ENCODE data around the gene FGF5.
"Not testable (repeated sequence)": the region's sequence is repeated elsewhere in the genome, so short reads cannot be mapped to it uniquely, and the experiment has no call there.

Gene FGF5

DNA sequence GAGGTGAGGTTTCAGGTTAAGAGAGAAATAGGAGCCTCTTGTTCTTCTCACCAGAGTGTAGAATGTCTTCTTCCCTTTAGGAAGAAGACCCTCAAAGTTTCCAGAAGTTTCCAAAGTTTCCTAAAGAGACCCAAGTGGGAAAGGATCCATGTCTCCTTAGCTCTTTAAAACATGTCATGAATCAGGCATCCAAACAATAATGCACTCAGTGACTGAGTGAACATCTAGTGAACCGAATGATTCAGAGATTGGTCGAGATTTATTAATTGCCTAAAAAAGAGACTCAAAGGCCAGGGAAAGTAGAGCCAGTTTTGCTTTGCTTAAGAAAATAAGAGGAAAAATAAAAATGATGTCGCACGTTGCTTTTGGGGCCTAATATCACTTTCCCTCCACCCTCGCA is 29.4 kb downstream of the FGF5 start:
- DNase-seq (ENCODE audit: low spot score): no peak

- no peak for DNase-seq (ENCODE audit: low spot score)
Measured at GRCh38 chr4:80301884-80302283, 35.4 kb downstream of the FGF5 start.

DNA sequence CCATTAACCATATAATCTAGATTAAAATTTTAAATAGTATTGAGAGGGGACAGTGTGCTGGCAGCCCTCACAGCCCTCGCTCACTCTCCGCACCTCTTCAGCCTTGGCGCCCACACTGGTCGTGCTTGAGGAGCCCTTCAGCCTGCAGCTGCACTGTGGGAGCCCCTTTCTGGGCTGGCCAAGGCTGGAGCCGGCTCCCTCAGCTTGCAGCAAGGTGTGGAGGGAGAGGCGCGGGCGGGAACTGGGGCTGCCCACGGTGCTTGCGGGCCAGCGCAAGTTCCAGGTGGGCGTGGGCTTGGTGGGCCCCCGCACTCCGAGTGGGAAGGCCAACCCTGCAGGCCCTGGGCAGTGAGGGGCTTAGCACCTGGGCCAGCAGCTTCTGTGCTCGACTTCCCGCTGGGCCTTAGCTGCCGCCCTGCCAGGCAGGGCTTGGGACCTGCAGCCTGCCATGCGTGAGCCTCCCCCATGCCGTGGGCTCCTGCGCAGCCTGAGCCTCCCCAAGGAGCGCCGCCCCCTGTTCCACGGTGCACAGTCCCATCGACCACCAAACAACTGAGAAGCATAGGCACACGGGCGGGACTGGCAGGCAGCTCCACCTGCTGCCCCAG is 36.3 kb downstream of the FGF5 start:
- DNase-seq (ENCODE audit: low spot score): no peak

DNA sequence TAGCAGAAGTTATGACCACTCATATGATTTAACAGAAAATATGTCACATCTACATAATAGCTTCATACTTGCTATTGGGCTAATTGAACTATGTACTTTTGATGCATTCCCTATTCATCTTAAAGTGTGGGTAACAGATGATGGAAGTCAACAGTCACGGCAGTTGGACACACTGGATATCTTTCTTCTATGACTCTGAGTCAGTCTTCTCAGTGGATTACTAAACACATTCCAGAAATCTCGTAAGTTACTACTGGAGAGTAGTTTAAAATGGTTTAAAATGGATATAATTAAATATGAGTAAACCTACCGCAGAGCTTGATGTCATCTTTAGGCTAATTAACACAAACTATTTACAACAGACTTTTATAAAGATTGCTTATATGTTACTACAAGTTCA is 39.0 kb downstream of the FGF5 start:
- no peak for DNase-seq (ENCODE audit: low spot score)

DNA sequence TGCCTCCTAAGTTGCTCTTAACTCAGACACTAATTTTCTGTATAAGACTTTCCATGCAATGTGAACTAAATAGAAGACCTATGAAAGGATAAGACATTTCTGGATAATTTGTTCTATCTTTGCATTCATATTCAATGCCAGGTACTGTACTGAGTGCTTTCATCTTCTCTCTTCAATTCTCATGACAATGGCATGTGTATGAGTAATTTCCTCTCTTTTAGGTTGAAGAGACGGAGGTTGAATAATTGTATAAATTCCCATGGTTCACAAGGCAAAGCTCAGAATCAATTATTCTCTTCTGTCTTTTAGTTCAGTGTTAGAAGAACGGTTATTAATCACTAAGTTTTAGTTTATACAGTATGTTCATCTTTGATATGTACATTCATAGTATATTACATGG is 39.8 kb downstream of the FGF5 start:
- DNase-seq (ENCODE audit: low spot score): no peak

DNA sequence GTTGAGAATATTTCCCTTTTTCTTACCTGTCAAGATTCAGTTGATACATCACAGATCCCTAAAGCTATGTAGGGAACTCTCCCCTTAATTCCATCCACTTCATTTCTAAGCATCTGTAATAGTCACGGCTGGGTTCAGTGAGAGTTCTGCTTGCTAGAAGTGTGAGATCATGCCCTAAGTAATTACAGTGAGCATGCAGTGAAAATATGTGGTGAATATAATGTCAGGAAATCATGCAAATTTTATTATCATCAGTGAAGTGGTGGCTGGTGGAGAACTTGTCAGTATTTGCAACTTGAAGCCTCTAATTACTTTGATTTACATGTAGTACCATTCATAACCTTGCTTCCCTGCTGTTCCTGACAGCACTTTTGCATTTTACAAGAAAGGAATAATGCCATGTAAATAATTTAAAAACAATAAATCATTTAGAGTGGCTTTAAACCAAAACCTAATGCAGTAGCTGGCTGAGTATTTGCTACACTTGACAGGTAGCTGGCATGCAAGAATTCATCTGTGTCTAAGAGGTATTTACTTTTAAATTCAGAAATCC is 40.8 kb downstream of the FGF5 start:
- DNase-seq (ENCODE audit: low spot score): no peak

DNA sequence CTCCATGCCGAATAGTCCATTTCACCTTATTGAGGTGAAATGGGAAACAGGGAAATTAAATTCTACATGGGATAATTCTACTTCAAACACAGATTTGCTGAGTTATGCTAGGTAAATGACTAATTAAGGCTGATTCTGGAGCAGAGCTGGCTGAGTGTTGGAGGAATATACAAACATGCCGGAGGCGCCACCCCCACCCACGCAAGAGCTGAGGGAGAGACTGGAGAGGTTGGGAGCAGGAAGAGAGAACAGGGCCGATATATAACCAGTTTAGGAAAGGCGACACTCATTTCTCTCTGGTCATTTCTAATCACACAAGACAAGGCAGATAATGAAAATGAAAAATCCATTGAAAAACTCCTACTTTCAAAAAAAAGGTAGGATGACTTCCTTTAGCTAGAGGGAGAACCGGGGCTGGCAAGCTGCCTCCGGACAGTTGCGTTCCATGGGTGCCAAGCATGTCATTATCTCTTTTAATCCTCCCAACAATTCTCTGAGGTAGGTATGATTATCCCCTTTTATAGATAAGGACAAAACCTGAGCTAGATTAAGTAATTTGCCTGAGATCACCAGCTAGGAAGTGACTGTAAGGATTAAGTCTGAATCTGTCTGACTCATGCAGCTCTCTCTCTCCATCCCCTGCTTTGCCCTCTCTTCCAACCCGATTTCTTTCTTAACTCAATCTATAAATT is 41.5 kb downstream of the FGF5 start:
- no peak for DNase-seq (ENCODE audit: low spot score)

- DNase-seq (ENCODE audit: low spot score): no peak
Measured at GRCh38 chr4:80308466-80308822, 42.0 kb downstream of the FGF5 start.

- DNase-seq (ENCODE audit: low spot score): no peak
Measured at GRCh38 chr4:80309294-80310004, 43.0 kb downstream of the FGF5 start.

DNA sequence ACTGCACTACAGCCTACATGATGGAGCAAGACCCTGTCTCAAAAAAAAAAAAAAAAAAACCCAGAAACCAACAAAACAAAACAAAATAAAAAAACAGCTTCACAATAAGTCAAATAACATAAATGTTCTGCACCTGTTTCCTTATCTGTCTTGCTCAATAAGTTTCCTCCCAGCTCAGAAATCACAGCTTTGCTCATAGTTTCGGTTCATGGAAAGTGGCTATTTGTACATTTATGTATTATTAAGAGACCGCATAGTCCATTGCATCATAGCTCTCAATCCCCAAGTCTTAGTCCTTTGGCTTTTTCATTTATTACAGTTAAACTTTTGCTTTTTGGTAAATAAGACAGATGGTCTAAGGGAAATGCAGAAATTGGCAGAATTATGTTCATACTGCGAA is 44.7 kb downstream of the FGF5 start:
- no peak for DNase-seq (ENCODE audit: low spot score)

DNA sequence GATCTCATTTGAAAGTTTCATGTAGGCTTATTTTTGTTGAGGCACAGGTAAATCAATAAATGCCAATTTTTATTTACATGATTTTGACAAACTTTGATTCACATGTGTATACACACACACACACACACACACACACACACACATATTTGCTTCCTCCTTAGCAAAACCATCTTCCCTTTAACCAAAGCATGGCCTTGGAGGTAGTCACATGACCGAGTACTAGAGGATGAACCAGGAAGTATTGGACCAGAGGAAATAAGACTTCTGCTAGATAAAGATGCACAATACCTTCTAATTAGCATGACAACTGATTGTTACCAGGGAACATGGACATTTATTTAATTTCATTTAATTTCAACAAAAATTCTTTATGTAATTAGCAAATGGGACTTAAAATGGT is 45.7 kb downstream of the FGF5 start:
- no peak for DNase-seq (ENCODE audit: low spot score)

DNA sequence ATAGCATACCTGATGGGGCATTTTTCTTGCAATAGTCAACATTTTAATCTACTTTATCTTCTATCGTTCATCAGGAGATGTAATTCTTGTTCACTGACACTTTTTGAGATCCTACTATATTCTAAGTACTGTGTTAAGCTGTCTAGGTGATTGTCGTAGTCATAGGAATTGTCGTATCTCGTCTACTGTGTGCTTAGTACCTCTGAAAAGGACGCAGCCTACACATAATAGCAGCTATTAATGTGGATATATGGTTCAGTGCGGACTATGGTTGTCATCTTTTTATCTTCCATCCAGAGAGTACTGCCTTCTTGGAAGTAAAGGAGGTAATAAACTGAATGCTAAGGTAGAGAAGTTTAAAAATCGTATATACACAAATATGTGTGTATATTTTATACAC is 47.2 kb downstream of the FGF5 start:
- no peak for DNase-seq (ENCODE audit: low spot score)

- DNase-seq (ENCODE audit: low spot score): not testable (repeated sequence)
Measured at GRCh38 chr4:80315848-80316247, 49.4 kb downstream of the FGF5 start.

DNA sequence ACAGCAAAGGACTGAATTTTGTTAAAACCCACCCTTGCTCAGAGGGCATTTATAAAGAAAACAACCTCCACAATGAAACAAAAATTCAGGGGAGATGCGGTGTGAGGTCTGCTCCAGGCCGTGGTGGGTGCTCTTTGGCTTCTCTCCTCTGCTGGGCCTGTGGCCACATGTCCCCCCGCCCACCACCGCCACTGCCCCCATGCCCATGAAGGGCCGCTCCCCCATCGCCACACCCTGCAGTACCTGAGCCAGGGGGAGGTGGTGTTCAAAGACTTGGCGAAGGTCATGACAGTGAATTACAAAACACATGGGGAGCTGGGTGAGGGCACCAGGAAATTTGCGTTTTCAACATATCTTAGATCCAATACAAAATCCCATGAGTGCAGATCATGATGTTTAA is 54.9 kb downstream of the FGF5 start:
- no peak for DNase-seq (ENCODE audit: low spot score)

- DNase-seq (ENCODE audit: low spot score): no peak
Measured at GRCh38 chr4:80321776-80322175, 55.3 kb downstream of the FGF5 start.

DNA sequence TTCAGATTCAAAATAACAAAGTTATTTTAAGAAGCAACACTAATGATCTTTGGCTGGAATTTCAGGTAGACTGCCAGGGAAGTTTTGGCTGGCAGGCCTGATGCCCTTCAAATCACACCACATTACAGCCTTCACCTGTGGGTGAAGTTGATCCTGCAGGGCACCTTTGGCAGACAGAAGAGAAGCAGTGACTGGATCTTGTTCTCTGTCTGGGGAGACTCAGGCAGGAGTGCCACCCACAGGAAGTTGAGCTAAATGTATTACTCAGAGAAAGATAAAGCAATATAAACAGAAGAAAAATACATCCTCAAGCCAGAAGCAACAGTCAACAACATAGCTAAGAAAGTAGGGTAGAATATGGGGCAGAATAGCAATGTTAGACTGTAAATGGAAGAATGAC is 56.3 kb downstream of the FGF5 start:
- DNase-seq (ENCODE audit: low spot score): no peak

GRCh38 chr4:80324171-80324570 is 57.7 kb downstream of the FGF5 start:
- no peak for DNase-seq (ENCODE audit: low spot score)

- no peak for DNase-seq (ENCODE audit: low spot score)
Measured at GRCh38 chr4:80331693-80332092, 65.2 kb downstream of the FGF5 start.

DNA sequence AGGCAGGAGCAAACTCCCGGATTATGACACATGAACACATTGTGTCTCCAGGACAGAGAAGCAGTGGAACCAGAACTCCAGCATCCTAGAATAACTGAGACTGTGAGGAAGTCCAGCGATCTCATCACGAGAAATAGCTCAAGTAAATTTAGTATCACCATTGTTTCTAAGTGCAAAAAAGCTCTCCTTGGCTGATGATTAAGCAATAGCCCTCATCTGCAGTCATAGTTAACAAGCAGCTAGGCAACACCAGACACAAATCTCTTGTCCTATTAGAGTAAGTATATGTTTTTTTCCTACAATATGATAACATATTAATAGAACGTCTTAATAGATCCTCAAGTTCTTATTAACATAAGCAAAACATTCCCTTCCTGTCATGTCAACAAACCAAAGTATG is 66.7 kb downstream of the FGF5 start:
- DNase-seq (ENCODE audit: low spot score): no peak

GRCh38 chr4:80334568-80334967 is 68.1 kb downstream of the FGF5 start:
- no peak for DNase-seq (ENCODE audit: low spot score)

DNA sequence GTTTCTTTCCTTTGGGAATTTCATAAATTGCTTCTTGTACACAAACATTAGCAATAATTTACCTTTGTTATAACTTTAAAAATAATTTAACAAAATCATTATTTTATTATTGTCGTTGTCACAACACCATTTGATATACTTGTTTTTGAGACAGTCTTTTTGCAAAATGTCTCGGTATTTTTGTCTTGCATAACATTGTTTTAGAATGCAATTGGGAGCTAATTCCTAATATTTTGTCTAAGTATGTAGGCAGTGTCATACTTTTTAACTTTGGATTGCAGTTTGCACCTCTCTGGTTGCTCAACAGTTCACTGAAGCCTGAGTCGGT is 68.7 kb downstream of the FGF5 start:
- DNase-seq (ENCODE audit: low spot score): no peak

DNA sequence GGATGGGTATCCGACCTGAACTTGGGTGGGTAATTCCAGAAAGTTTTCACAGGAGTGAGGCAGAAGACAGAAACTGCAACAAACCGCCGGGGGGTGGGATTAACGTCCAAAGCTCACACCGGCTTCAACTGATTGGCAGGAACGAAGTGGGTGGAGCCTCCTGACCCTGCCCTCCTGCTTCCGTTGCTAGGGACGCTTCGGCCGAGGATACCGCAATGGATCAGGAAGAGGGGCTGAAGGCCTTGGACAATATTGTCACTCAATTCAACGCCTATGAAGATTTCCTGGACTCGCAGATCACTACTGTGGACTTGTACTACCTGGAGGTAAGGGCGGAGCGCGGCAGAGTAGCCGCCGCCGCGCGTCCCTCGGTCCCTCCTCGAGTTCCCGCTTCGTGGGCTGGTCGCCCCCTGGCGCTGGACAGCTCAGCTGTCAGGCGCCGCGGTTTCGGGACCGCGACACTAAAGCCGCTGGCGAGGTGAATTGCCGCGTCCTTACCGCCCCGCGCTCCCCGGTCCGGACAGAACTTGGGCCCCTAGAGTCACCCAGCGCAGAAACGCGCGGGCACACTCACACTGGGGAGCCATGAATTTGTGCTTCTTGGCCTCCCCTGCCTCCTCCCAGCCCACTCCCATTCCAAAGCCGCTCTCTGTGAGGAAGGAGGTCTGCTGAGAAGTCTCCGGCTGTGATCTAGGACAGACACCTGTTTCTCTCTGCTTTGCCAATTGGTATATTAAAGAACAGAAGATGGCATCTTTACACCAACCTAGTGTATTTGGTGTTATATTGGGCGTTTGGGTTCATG is 69.3 kb downstream of the FGF5 start, which contains the start of gene CFAP299:
CFAP299 (plus strand) TSS at position 177 of the 805 bp plus-strand sequence.
- DNase-seq (ENCODE audit: low spot score): peak; percentile 15

DNA sequence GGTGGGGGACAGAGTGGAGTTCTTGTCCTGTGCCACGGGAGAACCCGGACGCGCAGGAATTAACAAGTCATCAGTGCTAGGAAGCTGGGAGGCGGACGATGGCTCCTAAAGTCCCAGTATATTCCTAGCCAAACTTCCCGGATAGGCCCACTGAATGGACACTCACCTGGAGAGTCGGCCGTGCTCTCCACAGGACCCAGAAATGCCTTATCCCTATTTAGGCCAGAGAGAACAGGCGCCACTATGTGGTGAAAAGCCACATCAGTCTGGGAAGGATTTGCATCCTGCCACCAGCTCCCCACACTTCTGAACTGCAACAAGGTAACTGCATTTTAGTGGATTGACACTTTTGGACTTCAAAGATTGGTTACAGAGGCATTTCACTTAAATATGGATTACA is 70.1 kb downstream of the FGF5 start:
- no peak for DNase-seq (ENCODE audit: low spot score)
